HG02623 (cell line): ENCODE measurements around the gene FBN1.

Experiments
- ATAC-seq: cut with Tn5 transposase; IDR thresholded peaks from one replicate; pipeline ENCODE4 v1.9.1; 2021; ENCODE audit warnings: moderate library complexity; ENCODE audit not compliant: unreplicated experiment

FBN1 gene

DNA sequence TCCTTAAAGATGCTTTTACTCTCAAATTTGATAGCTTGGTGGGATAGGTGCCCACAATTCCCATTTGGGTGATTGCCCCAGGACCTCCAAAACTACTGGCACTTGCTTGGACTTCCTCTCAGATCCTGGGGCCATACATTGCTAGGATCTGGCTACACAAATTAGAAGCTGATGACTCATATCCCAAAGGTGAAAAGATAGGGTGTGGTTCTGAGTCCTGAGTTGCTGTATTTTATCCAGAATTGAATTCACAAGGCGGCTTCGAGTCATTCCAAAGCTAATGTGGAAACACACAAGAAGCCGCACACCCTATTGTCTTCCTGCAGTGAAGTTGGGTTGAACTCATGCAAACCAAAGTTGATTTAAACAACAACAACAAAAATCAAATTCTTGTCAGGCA, 260.9 kb downstream of the FBN1 start:
- no peak for ATAC-seq

DNA sequence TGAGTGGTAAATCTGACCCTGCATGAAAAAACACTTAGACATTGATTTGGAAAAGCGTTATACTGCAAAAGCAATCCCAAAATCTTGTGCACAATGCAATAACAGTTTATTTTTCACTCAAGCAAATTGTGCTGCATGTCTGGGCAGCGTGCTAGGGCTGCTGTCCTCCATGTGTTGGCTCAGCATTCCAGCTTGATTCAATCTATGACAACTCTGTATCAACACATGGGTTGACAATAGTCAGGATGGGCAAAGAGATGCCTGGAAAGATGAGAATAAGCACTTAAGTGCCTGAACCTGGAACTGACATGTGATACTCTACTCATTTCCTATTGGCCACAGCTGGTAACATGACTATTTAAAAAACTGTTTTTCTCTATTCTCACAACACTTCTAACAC, 262.5 kb downstream of the FBN1 start:
- no peak for ATAC-seq

DNA sequence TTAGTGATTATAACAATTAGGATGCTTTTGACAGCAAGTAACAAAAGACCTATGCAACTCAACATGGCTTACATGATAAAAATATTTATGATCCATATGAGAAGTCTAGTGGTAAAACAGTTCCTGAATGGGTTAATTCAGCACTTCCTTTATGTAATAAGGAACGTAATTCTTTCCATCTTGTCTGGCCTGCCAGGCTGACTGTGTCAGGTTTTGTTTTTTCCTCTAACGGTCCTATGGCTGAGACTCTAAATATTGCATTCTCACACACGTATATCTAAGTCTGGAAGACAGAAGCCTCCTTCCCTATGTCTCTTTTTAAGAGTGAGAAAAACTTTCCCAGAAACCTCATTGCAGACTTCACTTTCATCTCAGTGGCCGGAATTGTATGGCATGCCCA, 263.6 kb downstream of the FBN1 start:
- no peak for ATAC-seq

DNA sequence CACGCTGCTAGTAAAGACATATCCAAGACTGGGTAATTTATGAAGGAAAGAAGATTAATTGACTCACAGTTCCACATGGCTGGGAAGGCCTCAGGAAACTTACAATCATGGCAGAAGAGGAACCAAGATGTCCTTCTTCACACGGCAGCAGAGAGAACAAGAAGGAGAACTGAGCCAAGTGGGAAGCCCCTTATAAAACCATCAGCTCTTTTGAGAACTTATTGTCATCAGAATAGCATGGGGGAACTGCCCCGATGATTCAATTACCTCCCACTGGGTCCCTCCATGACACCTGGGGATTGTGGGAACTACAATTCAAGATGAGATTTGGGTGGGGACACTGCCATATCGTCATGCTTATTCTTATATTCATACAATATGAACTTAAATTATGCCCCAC, 265.3 kb downstream of the FBN1 start:
- ATAC-seq, result no peak

DNA sequence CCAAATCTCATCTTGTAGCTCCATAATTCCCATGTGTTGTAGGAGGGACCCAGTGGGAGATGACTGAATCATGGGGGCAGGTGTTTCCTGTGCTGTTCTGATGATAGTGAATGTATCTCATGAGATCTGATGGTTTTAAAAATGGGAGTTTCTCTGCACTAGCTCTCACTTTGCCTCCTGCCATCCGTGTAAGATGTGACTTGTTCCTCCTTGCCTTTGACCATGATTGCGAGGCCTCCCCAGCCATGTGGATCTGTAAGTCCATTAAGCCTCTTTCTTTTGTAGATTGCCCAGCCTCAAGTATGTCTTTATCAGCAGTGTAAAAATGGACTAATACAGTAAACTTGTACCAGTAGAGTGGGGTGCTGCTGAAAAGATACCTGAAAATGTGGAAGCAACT, 269.7 kb downstream of the FBN1 start:
- ATAC-seq, result no peak

DNA sequence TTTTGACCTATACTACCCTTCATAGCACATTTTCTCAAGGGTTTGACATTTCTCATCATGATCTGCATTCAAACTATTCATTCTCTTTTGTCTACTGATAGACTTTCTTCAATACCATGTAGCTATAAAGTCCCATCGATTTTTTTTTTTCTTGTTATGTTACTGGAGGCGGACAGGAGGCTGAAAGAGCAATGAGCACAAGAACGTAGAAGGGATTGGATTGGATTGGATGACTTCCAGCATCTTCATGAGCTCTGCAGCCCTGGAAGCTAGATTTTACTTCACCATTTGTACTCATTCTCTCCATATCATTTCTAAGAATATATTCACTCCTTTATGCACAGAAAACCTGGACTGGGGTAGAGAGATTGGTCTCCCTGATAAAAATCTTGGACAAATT, 271.0 kb downstream of the FBN1 start:
- ATAC-seq, result no peak

DNA sequence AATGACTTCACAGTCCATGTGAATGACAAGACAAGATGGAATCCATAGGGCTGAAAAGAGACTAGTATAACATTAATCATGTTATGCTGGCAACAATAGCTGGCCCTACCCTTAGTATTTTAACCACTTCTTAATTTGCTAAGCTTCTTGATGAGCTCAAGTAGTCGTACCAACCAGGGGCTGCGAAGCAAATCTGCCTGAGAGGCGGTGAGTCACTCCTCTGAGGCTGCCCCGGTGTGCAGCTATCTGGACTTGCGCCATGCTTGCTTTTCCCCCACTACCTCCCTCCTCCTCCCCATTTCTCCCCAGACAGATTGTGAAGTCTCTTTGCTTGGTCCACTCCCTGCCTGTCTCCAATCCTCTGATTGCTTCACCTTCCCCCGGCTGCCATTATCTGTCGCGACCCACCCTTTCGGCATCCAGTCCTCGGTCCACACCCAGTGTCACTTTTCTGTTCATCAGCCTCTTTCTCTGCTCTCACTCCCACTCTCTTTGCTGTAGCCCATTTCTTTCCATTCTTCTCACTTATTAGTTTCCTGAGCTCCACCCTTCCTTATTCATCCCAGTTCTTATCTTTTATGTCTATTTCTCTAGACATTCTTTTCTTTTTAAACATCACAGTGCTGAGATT, 271.6 kb downstream of the FBN1 start:
- no peak for ATAC-seq

DNA sequence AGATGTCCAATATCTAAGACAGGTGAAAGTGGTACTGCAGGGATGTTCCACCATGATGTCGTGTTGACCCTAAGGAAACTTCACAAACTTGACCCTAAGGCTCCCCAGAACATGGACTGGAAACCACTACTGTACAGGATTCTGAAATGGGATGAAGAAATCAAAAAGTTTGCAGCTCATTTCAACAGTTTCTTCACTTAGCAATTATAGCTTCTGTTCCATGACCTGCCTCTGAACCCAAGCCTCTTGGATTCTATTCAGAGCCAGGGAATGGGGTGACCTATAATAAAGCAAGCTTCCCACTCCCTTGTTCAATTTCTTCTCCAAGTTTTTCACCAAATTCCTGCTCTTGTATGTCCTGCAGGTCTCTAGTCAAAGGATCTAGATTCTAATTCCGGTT, 273.5 kb downstream of the FBN1 start:
- no peak for ATAC-seq

DNA sequence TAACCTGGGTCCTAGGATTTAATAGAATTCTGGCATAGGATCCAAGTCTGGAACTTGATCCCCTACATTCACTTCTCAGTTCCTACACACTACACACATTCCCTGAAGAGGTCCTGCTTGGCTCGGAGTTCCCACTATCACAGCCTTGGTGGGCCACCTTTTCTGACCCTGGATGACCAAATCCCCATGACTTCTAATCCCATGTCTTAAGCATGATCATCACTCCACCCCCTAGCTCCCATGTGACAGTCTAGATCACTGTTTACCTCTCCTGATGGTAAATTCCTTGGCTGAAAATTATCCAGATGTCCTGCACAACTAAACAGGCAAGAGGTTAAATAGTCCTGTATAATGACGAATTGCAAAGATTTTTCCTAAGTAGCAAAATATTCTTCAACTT, 274.0 kb downstream of the FBN1 start:
- ATAC-seq, result no peak

DNA sequence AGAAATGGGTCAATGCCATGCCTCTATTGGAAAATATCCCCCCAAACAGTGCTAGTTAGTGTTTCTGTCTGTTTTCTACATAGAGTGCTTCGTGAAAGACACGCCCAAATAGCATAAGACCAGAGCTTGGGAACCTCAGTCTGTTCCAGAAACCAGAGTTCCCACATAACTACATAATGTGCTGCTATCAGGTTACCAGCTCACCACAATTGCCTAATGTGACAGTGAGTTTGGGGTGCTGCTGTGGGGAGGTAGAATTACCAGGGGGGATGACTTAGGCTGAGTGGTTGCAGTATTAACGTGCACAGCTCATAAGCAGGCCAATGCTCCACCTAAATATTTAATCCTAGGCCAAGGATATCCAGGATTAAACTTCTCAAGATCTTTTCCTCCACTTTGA, 275.0 kb downstream of the FBN1 start:
- ATAC-seq, result no peak

DNA sequence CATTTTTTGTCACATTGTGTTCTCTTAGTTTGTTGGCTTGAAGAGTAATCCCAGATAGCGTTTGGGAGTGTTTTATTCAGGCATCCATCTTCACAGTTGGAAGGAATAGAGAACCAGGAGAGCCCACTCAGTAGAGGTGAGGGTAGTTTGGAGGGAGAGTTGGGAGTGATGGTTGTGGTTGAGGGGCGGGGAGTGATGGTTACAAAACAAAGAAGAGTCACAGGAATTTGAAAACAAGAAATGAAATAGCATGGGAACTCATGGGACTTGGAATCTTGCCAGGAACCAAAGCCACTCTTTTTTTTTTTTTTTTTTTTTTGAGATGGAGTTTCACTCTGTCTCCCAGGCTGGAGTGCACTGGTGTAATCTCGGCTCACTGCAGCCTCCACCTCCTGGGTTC, 278.0 kb downstream of the FBN1 start:
- no peak for ATAC-seq

DNA sequence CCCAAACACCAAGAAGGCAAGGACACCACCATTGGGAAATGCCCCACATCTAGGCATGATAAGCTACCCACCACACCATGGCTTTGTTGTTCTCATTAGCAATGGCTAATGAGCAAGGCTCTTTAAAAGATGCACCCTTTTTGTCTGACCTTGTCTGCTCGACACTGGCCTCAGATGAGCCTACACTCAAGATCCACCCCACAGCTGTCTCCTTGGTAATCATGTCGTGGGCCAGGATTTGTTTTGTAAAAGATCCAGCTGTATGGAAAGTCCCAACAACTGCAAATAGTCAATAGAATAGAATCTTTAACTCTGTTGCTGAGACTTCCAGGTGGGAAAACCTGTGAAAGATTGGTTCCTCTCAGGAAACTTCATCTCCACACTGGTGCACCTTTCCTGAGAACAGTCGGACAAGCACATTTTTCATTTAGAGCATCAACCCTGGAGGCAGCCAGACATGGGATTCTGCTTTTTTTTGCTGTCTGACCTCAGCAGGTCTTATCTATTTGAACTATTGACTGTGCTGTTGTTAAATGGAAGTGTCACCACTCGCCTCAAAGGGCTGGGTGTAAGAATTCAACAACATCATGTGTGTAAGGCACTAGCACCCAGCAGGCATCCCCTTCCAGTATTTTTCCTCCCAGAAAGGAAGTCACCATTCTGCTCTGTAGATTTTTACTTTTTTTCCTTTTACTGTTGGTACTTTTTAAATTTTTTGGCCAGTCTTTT, 278.8 kb downstream of the FBN1 start:
- ATAC-seq, result no peak

DNA sequence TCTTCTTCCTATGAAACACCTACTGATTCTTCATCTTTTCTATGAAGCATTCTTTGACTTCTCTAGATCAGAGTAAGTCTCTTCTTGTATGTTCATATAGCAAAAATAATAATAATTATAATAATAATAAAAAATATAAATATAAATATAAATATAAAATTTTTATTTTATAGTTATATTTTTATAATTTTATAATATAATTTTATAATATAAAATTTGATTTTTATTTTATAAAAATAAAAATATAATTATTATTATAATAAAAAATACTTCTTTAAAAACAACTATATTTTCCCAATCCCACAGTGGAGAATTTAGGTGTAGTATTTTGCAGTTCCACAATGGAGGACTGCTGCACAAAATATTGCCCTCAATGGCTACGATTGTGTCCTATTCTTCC, 279.9 kb downstream of the FBN1 start:
- no peak for ATAC-seq

DNA sequence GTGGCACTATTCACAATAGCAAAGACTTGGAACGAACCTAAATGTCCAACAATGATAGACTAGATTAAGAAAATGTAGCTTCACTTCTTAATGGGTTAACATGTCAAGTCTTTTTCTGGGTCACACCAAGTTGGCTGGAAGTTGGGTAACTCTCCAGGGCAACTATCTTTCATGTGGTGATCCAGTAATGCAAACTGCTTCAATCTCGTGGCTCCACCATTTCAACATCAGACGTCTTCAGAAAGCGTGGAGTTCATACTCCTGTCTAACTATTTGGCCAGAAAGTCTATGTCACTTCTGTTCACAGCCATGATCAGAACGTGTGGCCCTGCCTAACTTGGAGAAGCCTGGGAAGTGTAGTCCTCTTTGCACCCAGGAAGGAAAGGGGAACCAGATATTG, 282.0 kb downstream of the FBN1 start:
- no peak for ATAC-seq

DNA sequence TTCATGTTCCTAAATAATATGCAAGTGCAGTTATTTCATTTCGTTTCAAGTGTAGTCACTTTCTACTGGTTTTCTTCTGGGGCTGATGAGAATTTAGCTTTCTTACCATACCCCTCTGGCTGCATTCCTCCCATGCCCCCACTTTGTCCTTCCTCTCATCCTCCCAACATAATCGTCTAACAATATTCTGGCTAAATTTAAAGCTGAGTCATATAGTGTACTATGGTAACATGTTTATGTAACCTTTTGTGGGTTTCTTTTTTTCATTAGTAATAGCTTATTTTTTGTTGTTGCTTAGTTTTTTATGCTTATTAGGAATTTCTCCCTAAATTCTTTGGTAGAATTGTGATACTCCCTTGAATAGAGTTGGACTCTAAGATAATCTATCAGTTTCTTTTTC, 283.8 kb downstream of the FBN1 start:
- ATAC-seq, result no peak

DNA sequence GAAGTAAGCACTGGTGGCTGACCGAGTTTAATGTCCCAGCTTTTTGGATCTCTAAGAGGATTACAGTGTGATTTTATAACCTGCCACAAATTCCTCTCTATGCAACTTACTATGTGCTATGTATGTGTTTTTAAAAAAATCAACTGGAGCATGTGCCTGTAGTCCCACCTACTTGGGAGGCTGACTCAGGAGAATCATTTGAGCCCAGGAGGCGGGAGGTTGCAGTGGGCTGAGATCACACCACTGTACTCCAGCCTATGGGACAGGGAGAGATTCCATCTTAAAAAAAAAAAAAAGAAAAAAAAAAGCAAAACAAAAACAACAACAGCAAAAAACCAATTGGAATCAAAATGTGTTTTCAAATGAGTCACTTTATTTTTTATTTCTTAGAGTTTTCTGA, 284.7 kb downstream of the FBN1 start:
- no peak for ATAC-seq
